Hepatocyte (in vitro differentiated cells): ENCODE measurements around the gene ABCA1.

Experiments
- CTCF ChIP-seq: fragments of 200-600 bp; sonication (generic); IDR thresholded peaks from 2 replicates; pipeline ENCODE4 v1.5.1; 2016; ENCODE audit warnings: antibody characterized with exemption, mild to moderate bottlenecking; ENCODE audit not compliant: poor library complexity
- EZH2 ChIP-seq: fragments of 200-600 bp; sonication (generic); IDR thresholded peaks from 2 replicates; pipeline ENCODE4 v1.6.1; 2016; ENCODE audit warnings: antibody characterized with exemption, mild to moderate bottlenecking, borderline replicate concordance

- TF ChIP-seq EZH2 = no peak
- no peak for TF ChIP-seq CTCF
Observed at GRCh38 chr9:104746798-104747197, 181.2 kb downstream of the ABCA1 start.
